NT2/D1 (cell line): ENCODE results near the gene LRRC8E.
A peak's percentile ranks its signal among the peaks of the same experiment; 100 is the strongest.
"Not testable (repeated sequence)": the region's sequence is repeated elsewhere in the genome, so short reads cannot be mapped to it uniquely, and the experiment has no call there.

Experiments
- DNase-seq: peaks from one replicate; pipeline ENCODE4 v3.0.0-alpha.2; 2011; ENCODE audit warnings: low read depth, low spot score
- H3K27me3 ChIP-seq: 2 replicates; pipeline ENCODE4 v1.6.0; 2011; ENCODE audit warnings: mild to moderate bottlenecking; ENCODE audit not compliant: insufficient read length, insufficient read depth
- H3K36me3 ChIP-seq: 2 replicates; pipeline ENCODE4 v1.6.1; 2011; ENCODE audit warnings: mild to moderate bottlenecking, low read length, mixed read lengths; ENCODE audit not compliant: insufficient read depth, insufficient read length
- H3K4me1 ChIP-seq: 2 replicates; pipeline ENCODE4 v1.5.1; 2011; ENCODE audit not compliant: insufficient read depth, insufficient read length
- H3K4me3 ChIP-seq: 2 replicates; pipeline ENCODE4 v1.5.1; 2011; ENCODE audit warnings: low read depth; ENCODE audit not compliant: insufficient read length
- H3K9ac ChIP-seq: 2 replicates; pipeline ENCODE4 v1.6.0; 2011; ENCODE audit warnings: low read depth; ENCODE audit not compliant: insufficient read length
- H3K9me3 ChIP-seq: 2 replicates; pipeline ENCODE4 v1.5.1; 2011; ENCODE audit warnings: mild to moderate bottlenecking, low read length; ENCODE audit not compliant: insufficient read depth
- SUZ12 ChIP-seq: IDR thresholded peaks from 2 replicates; pipeline ENCODE4 v1.6.1; 2011; ENCODE audit not compliant: insufficient read length, insufficient read depth; ENCODE audit errors: extremely low read depth
- YY1 ChIP-seq: IDR thresholded peaks from 2 replicates; pipeline ENCODE4 v1.6.1; 2011; ENCODE audit not compliant: insufficient read length, insufficient read depth
- ZNF274 ChIP-seq: IDR thresholded peaks from 2 replicates; pipeline ENCODE4 v1.6.1; 2011; ENCODE audit warnings: mild to moderate bottlenecking, low read depth, low read length

Gene LRRC8E

DNA sequence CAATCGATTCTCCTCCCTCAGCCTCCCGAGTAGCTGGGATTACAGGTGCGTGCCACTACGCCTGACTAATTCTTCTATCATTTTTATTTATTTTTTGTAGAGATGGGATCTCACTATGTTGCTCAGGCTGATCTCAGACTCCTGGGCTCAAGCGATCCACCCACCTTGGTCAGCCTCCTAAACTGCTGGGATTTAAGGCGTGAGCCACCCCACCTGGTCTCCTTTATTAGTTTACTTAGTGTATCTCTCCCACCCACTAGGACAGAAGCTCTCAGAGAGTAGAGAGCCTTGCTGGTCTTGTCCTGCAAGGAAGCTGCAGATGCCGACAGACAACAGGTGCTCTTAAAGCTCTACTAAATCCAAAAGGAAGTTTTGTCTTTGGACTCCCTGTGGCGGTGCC is 2.5 kb upstream of the LRRC8E start:
- Histone ChIP-seq H3K9me3 (no peaks in the 10 kb centered on the region), H3K9ac (no peak overlapping the region), H3K4me1 (no peaks in the 10 kb centered on the region), H3K4me3 (no peak overlapping the region), H3K36me3 (no peaks in the 10 kb centered on the region), H3K27me3 (no peaks in the 10 kb centered on the region)
- DNase-seq: no peak
- TF ChIP-seq ZNF274 (no peak), SUZ12 (no peak), YY1 (no peak)

DNA sequence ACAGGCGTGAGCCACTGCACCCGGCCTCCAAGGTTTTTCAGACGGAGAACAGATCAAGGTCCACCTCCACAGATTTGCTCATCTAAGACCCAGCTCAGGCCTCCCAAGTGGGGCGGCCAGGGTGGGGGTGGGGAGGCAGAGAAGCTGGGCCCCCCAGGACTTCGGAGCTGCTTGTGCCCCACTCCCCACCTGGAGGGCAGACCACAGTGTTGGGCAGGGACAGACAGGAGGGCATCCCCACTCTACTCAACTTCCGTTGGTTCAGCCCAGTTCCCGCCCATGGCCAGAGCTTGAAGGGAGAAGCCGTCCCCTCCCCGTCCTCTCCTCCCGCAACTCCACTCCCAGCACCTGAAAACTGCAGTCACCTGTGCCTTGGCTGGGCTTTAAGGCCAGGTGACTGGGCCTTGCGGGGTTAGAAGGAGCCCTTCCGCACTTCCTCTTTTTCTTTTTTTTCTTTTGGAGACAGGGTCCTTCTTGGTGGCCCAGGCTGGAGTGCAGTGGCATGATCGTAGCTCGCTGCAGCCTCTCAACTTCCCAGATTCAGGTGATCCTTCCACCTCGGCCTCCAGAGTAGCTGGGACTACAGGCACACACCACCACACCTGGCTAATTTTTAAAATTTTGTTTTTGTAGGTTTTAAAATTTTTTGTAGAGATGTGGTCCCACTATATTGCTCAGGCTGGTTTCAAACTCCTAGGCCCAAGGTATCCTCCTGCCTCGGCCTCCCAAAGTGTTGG is 734 bp upstream of the LRRC8E start:
- Histone ChIP-seq H3K4me1 (peaks cover 2% of the 10 kb centered on the region), H3K27me3 (no peaks in the 10 kb centered on the region), H3K9me3 (no peaks in the 10 kb centered on the region), H3K9ac (peak overlapping the region; percentile 57), H3K4me3 (peak overlapping the region; percentile 27), H3K36me3 (no peaks in the 10 kb centered on the region)
- TF ChIP-seq SUZ12 (no peak), ZNF274 (no peak), YY1 (no peak)
- no peak for DNase-seq

DNA sequence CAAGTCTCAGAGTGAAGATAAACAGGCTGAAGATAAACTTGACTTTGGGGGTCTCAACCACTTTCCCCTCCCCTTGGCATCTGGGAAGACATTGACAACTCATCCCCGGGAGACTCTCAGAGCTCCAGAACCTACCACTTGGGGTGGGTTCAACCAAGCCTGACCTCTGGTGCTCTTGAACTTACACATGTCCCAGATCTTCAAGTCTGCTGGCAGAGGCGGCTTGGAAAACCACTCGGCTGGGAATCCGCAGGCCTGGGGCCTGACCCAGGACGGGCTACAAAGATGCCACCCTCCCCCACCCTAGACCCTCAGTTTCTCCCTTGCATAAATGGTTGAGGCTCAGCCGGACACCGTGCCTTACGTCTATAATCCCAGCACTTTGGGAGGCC is 512 bp downstream of the LRRC8E start:
- Histone ChIP-seq H3K4me3 (peak overlapping the region; percentile 67), H3K36me3 (peaks cover 2% of the 10 kb centered on the region), H3K4me1 (peaks cover 2% of the 10 kb centered on the region), H3K27me3 (no peaks in the 10 kb centered on the region), H3K9ac (peak overlapping the region; percentile 85), H3K9me3 (no peaks in the 10 kb centered on the region)
- TF ChIP-seq ZNF274: no peak
- TF ChIP-seq YY1: no peak
- no peak for TF ChIP-seq SUZ12
- DNase-seq: no peak

DNA sequence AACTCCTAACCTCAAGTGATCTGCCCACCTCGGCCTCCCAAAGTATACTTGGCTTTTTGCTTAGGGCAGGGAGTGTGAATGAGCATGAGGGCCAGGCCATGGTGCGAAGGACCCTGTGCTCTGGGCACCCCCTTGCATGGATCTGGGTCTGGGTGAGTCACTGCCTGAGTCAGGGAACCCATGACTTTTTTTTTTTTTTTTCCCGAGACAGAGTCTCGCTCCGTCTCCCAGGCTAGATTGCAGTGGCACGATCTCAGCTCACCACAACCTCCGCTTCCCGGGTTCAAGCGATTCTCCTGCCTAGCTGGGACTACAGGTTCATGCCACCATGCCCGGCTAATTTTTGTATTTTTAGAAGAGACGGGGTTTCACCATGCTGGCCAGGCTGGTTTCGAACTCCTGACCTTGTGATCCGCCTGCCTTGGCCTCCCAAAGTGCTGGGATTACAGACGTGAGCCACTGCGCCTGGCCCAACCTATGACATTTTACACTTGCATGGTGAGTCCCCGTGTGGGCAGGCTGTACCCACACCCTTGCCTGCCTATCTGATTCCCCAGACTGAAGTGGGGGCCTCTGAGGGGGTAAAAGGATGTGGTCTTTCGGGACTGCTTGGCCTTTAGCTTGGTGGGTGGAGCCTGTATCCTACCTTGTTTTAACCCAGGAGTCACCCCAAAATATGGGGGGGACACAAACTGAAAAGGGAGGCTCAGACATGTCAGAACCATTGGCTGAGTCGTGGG is 5.2 kb downstream of the LRRC8E start:
- H3K9ac ChIP-seq, H3K9me3 ChIP-seq, H3K27me3 ChIP-seq, H3K4me3 ChIP-seq, DNase-seq: not testable (repeated sequence)
- peaks cover 12% of the 10 kb centered on the region for H3K36me3 ChIP-seq
- H3K4me1 ChIP-seq: peaks cover 10% of the 10 kb centered on the region

DNA sequence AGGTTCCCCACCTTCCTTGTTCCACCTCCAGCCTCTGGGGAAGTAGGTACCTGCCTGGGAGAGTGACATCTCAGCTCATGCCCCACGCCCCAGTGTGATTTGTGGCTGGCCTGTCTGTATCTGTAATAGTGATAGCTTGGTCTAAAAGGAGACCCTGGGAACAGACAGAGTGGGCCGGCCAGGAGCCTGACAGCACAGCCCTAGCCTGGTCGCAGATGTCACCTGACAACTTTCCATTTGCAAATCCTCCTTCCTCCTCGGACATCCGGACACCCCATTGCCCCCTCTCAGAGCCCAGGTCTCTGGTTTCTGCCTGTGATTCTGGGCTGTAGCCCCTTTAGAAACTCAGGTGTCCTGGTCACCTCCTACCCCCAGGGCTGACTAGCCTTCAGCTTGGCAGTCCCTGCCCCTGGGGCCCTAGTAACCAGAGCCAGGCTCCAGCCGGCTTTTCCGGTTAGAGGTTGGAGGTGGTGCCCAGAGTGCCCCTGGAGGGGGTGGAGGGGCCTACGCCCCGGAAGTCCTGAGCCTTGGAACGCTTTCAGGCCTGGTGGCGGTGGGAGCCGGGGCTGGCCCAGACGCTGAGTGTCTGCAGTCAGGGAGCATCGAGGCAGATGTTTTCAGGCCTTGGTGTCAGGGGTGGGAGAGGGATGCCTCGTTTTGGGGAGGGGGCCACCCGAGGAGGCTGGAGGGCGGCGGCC is 6.5 kb downstream of the LRRC8E start:
- no peak for TF ChIP-seq SUZ12
- no peak for TF ChIP-seq YY1
- TF ChIP-seq ZNF274: no peak
- H3K9ac ChIP-seq: no peak overlapping the region
- peaks cover 10% of the 10 kb centered on the region for H3K4me1 ChIP-seq
- H3K9me3 ChIP-seq: no peaks in the 10 kb centered on the region
- no peak overlapping the region for H3K4me3 ChIP-seq
- DNase-seq: no peak
- H3K36me3 ChIP-seq: peaks cover 24% of the 10 kb centered on the region
- no peaks in the 10 kb centered on the region for H3K27me3 ChIP-seq

DNA sequence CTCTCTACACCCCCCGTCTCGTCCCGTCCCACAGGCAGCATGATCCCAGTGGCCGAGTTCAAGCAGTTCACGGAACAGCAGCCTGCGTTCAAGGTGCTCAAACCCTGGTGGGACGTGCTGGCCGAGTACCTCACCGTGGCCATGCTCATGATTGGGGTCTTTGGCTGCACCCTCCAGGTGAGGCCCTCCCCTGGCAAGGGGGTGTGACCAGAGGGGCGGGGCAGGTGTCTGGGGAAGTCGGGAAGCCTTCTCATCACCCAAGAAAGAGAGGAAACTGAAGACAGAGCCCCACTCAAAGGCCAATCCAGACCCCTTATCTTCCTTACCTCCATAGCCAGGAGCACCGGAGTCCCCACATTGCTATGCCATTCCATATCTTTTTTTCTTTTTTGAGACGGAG is 7.3 kb downstream of the LRRC8E start:
- no peak for DNase-seq
- H3K9me3 ChIP-seq: no peaks in the 10 kb centered on the region
- H3K9ac ChIP-seq: no peak overlapping the region
- TF ChIP-seq YY1: no peak
- TF ChIP-seq SUZ12: no peak
- TF ChIP-seq ZNF274: no peak
- no peaks in the 10 kb centered on the region for H3K27me3 ChIP-seq
- H3K36me3 ChIP-seq: peaks cover 32% of the 10 kb centered on the region
- H3K4me1 ChIP-seq: peaks cover 13% of the 10 kb centered on the region
- H3K4me3 ChIP-seq: no peak overlapping the region

DNA sequence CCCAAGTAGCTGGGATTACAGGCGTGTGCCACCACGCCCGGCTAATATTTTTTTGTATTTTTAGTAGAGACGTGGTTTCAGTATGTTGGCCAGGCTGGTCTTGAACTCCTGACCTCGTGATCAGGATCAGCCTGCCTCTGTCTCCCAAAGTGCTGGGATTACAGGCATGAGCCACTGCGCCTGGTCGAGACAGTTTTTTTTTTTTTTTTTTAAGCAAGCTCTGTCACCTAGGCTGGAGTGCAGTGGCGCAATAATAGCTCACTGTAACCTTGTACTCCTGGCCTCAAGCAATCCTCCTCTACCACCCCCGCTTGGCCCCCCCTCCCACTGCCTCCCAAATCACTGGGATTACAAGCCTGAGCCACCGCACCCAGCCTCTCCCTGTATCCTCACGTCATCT is 9.0 kb downstream of the LRRC8E start:
- no peaks in the 10 kb centered on the region for H3K27me3 ChIP-seq
- peaks cover 16% of the 10 kb centered on the region for H3K4me1 ChIP-seq
- no peak overlapping the region for H3K9ac ChIP-seq
- no peak for DNase-seq
- H3K4me3 ChIP-seq: no peak overlapping the region
- peaks cover 39% of the 10 kb centered on the region for H3K36me3 ChIP-seq
- TF ChIP-seq ZNF274 (no peak), SUZ12 (no peak), YY1 (no peak)
- H3K9me3 ChIP-seq: no peaks in the 10 kb centered on the region

DNA sequence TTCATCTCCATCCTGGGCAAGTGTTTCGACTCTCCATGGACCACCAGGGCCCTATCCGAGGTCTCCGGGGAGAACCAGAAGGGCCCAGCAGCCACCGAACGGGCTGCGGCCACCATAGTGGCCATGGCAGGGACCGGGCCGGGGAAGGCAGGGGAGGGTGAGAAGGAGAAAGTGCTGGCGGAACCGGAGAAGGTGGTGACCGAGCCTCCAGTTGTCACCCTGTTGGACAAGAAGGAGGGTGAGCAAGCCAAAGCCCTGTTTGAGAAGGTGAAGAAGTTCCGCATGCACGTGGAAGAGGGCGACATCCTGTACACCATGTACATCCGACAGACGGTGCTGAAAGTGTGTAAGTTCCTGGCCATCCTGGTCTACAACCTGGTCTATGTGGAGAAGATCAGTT is 10.7 kb downstream of the LRRC8E start:
- H3K4me3 ChIP-seq: no peak overlapping the region
- DNase-seq: no peak
- no peaks in the 10 kb centered on the region for H3K9me3 ChIP-seq
- H3K9ac ChIP-seq: no peak overlapping the region
- H3K4me1 ChIP-seq: peaks cover 20% of the 10 kb centered on the region
- H3K36me3 ChIP-seq: peaks cover 36% of the 10 kb centered on the region
- no peak for TF ChIP-seq SUZ12
- TF ChIP-seq YY1: no peak
- TF ChIP-seq ZNF274: no peak
- H3K27me3 ChIP-seq: no peaks in the 10 kb centered on the region
